ENCODE results near the gene NBEAL2.

NBEAL2 gene

GRCh38 chr3:47017504-47018268 lies 38.2 kb downstream of the NBEAL2 start:
- TF ChIP-seq CTCF (IDR thresholded peaks at IDR 0.05) = no peak

DNA sequence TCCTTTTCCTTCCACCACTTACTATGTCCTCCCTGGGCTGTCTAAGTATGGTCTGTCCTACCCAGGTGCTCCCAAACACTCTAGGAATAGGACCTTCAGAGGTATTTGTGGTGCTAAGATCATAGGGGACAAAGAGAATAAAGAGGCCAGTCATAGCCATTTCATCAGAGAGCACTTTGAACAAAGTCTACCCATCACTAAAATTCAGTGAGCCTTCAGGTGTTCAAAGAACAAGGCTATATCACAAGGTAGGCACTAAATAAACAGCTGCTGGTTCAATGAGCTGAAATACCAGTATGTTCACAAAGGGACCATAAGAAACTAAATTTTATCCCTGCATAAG lies 38.8 kb downstream of the NBEAL2 start:
- TF ChIP-seq CTCF (IDR thresholded peaks at IDR 0.05) = no peak

DNA sequence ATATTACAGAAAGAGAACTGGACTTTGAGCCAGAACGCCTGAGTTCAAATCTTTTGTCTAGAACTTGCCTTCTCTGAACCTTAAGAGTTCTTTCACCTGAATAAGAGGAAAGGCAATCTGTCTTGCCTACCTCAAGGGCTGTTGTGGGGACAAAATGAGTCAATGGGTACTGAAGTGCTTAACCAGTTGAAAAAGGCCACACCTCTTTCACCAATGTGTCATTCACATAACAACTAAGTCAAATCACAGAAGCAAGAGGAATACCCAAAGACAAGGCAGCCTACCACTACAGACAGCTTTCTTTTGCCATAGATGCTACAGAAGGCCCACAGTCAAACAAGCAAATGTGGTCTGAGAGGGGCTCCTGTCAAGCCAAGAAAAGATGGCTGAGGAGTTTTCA lies 39.7 kb downstream of the NBEAL2 start:
- TF ChIP-seq CTCF (IDR thresholded peaks at IDR 0.05) = no peak

DNA sequence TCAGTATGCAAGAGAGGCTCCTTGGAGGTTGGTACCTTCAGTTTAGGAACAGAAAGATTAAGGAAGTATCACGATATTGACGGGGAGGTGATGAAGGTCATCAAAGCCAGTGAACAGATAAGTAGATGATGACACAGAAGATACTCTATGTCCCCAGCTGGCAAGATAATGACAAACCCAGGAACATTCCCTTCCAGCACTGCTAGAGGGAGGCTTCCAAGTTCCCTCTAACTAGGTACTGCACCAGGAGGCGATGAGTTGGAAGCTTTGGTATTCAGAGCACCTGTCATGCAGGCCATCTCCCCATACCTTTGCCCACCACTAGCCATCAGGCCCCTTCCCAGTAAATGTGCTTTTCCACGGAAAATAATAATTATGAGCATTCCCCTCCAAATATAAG lies 40.8 kb downstream of the NBEAL2 start:
- no peak for TF ChIP-seq CTCF (IDR thresholded peaks at IDR 0.05)

- TF ChIP-seq CTCF (IDR thresholded peaks at IDR 0.05) = no peak
Measured at GRCh38 chr3:47022641-47023071, 43.2 kb downstream of the NBEAL2 start.

GRCh38 chr3:47024932-47025331 lies 45.5 kb downstream of the NBEAL2 start:
- no peak; the same call in 1 of the 2 replicates for TF ChIP-seq CTCF (IDR thresholded peaks at IDR 0.05)

- TF ChIP-seq CTCF (IDR thresholded peaks at IDR 0.05) = no peak
Measured at GRCh38 chr3:47028146-47028545, 48.7 kb downstream of the NBEAL2 start.

GRCh38 chr3:47028667-47029066 lies 49.2 kb downstream of the NBEAL2 start:
- TF ChIP-seq CTCF (IDR thresholded peaks at IDR 0.05) = no peak

Measured in LNCAP (cell line).